ENCODE data around the gene TTC13. TPM values are rescaled to one million over a fixed set of nuclear protein-coding genes. Genes with fewer than 3 reads are reported as not detected.
A peak's percentile ranks its signal among the peaks of the same experiment; 100 is the strongest.

Gene TTC13
- total and polyA plus RNA-seq, 2 of the 13 experiments (the other 11 are each of a cell fraction or from before 2014, with no cell fraction given): 5.8 to 15.9 TPM

DNA sequence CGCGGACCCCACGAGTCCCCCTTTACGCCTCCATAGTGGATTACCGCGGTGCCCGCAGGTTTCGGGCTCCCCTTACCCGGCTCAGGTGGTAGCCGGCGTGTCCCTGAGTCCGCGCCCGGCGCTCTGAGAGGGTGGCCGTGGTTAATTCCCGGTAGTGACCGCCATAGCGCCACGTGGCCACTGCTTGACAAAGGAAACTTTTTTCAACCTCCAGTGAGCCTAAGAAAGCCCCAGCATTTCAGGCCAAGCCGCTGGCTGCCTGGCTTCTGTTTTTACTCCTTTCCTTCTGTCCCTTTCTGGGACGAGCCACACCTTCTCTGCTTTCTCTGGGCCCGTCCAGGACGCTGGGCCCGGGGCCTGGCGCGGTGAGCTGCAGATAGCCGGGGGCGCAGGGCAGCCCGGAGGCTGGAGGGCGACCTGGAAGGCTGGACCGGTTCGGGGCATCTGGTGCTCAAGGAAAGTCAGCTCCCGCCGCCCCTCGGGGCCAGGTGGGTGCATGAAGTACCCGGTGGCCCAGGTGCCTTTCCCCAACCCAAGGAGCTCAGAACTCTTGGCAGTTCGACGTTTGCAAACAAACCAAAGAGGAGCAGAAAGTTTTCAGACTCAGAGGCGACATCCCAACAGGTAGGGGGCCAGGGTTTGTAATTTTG is 109.8 kb downstream of the TTC13 start (continued):
- TF ChIP-seq RORA (CRISPR knock-in tag; IDR thresholded peaks at IDR 0.05) (no peak), NR2F6 (IDR thresholded peaks at IDR 0.05) (no peak), NR2F6 (CRISPR knock-in tag; IDR thresholded peaks at IDR 0.05) (0 out of 2 replicates have a peak, but pooled peaks have one; percentile 15), AGO1 (IDR thresholded peaks at IDR 0.05; ENCODE audit: low read depth, low read length, poor library complexity, severe bottlenecking) (no peak), ZNF556 (CRISPR knock-in tag; IDR thresholded peaks at IDR 0.05; ENCODE audit: borderline replicate concordance) (no peak), MXD3 (CRISPR knock-in tag; IDR thresholded peaks at IDR 0.05) (no peak), ONECUT2 (CRISPR knock-in tag; IDR thresholded peaks at IDR 0.05) (no peak), ZNF580 (CRISPR knock-in tag; IDR thresholded peaks at IDR 0.05; ENCODE audit: borderline replicate concordance, low read depth) (no peak), ZSCAN29 (CRISPR knock-in tag; conservative IDR thresholded peaks at IDR 0.05) (no peak), ZNF496 (CRISPR knock-in tag; IDR thresholded peaks at IDR 0.05; ENCODE audit: insufficient replicate concordance) (no peak), ZNF451 (CRISPR knock-in tag; IDR thresholded peaks at IDR 0.05) (no peak), ZNF317 (CRISPR knock-in tag; IDR thresholded peaks at IDR 0.05) (no peak), MED13 (CRISPR knock-in tag; IDR thresholded peaks at IDR 0.05) (no peak), ERF (CRISPR knock-in tag; IDR thresholded peaks at IDR 0.05) (no peak), ZNF557 (CRISPR knock-in tag; IDR thresholded peaks at IDR 0.05) (0 out of 2 replicates have a peak, but pooled peaks have one; percentile 44), NPAS2 (CRISPR knock-in tag; IDR thresholded peaks at IDR 0.05; ENCODE audit: borderline replicate concordance) (no peak), ZNF678 (CRISPR knock-in tag; IDR thresholded peaks at IDR 0.05) (no peak), NR2C2 (CRISPR knock-in tag; IDR thresholded peaks at IDR 0.05; ENCODE audit: borderline replicate concordance) (no peak), CHD2 (IDR thresholded peaks at IDR 0.05; ENCODE audit: low read depth, low read length) (no peak), KLF6 (CRISPR knock-in tag; IDR thresholded peaks at IDR 0.05) (no peak), ZNF263 (CRISPR knock-in tag; IDR thresholded peaks at IDR 0.05) (no peak), ZSCAN25 (CRISPR knock-in tag; IDR thresholded peaks at IDR 0.05) (no peak), ATF4 (CRISPR knock-in tag; IDR thresholded peaks at IDR 0.05) (no peak)
- TF ChIP-seq, protein P1, sequence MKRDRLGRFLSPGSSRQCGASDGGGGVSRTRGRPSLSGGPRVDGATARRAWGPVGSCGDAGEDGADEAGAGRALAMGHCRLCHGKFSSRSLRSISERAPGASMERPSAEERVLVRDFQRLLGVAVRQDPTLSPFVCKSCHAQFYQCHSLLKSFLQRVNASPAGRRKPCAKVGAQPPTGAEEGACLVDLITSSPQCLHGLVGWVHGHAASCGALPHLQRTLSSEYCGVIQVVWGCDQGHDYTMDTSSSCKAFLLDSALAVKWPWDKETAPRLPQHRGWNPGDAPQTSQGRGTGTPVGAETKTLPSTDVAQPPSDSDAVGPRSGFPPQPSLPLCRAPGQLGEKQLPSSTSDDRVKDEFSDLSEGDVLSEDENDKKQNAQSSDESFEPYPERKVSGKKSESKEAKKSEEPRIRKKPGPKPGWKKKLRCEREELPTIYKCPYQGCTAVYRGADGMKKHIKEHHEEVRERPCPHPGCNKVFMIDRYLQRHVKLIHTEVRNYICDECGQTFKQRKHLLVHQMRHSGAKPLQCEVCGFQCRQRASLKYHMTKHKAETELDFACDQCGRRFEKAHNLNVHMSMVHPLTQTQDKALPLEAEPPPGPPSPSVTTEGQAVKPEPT (CRISPR knock-in tag; IDR thresholded peaks at IDR 0.05; ENCODE audit: low read depth): no peak
- TF ChIP-seq, protein P2, sequence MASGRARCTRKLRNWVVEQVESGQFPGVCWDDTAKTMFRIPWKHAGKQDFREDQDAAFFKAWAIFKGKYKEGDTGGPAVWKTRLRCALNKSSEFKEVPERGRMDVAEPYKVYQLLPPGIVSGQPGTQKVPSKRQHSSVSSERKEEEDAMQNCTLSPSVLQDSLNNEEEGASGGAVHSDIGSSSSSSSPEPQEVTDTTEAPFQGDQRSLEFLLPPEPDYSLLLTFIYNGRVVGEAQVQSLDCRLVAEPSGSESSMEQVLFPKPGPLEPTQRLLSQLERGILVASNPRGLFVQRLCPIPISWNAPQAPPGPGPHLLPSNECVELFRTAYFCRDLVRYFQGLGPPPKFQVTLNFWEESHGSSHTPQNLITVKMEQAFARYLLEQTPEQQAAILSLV (CRISPR knock-in tag; IDR thresholded peaks at IDR 0.05; ENCODE audit: borderline replicate concordance): no peak; the same call in 1 of the 2 replicates
- TF ChIP-seq, protein P3, sequence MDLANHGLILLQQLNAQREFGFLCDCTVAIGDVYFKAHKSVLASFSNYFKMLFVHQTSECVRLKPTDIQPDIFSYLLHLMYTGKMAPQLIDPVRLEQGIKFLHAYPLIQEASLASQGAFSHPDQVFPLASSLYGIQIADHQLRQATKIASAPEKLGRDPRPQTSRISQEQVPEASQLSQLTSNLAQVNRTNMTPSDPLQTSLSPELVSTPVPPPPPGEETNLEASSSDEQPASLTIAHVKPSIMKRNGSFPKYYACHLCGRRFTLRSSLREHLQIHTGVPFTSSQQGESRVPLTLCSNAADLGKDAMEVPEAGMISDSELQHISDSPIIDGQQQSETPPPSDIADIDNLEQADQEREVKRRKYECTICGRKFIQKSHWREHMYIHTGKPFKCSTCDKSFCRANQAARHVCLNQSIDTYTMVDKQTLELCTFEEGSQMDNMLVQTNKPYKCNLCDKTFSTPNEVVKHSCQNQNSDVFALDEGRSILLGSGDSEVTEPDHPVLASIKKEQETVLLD (CRISPR knock-in tag; IDR thresholded peaks at IDR 0.05; ENCODE audit: low read depth): no peak
